ENCODE measurements around the gene FBXO28.
A peak's percentile ranks its signal among the peaks of the same experiment; 100 is the strongest.
"Not testable (repeated sequence)": the region's sequence is repeated elsewhere in the genome, so short reads cannot be mapped to it uniquely, and the experiment has no call there.

Gene FBXO28

DNA sequence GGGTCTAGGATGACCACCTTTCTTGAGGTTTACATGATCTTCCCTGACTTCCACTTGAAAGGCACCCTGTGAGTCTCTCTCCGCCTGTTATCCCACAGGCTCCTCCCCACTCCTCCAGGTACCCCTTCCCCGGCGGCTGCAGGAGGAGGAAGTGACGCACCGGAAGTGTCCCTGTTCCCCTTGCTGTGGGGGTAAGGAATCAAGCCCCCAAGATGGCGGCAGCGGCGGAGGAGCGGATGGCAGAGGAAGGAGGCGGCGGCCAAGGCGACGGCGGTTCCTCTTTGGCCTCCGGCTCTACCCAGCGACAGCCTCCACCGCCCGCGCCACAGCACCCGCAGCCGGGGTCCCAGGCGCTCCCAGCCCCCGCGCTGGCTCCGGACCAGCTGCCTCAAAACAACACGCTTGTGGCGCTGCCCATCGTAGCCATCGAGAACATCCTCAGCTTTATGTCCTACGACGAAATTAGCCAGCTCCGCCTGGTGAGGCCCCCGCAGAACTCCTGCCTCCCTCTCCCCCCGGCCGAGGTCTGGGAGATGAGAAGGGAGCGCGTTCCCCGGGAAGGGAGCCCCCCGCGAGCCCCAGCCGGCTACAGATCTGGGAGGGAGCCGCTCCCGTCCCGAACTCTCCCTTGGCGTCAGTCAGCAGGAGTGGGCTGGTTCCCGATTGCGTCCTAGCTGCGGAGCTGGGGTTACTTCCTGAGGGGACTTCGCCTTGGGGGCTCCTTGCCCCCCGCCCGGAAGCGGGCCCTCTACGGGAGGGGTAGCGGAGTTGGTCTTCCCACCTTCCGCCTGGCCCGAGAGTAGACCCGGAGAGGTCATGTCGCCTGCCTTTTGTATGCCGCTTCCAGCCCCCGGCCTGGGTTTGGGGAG, at the start of gene FBXO28:
FBXO28 (plus strand) TSS at position 194 of the 869 bp plus-strand sequence; CDS start at position 213, 19 bp downstream.
- Mint-ChIP-seq H3K4me1 (ENCODE audit: low read depth) (peaks cover 17% of the 10 kb centered on the region), H3K4me3 (peak within 1 kb of the TSS; percentile 85), H3K36me3 (ENCODE audit: low read depth) (peaks cover 3% of the 10 kb centered on the region), H3K9me3 (no peaks in the 10 kb centered on the region), H3K27me3 (ENCODE audit: low read depth) (peaks cover 20% of the 10 kb centered on the region), H3K27ac (peak within 1 kb of the TSS; percentile 89)
- peak; percentile 90 for DNase-seq (ENCODE audit: low spot score)

DNA sequence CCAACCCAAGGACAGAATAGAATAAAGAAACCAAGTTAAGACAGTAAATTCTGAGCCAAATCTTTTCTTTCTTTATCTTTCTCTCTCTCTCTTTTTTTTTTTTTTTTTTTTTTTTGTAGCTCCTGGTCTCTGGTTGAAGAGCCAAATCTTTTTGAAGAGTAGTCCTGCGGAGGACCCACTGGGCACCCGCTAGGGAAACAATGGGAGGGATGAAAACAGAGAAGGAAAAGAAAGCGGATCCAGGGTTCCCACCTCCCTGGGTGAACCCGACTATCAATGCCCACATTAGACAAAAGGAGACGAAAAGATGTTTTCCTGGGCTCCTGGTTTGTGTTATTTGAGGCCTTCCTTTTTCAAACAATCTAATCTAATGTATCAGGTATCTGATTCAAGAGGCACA, 49.8 kb upstream of the FBXO28 start:
- Mint-ChIP-seq H3K9me3 (no peaks in the 10 kb centered on the region), H3K27me3 (ENCODE audit: low read depth) (peaks cover 6% of the 10 kb centered on the region), H3K27ac (no peak overlapping the region), H3K4me3 (no peak overlapping the region), H3K4me1 (ENCODE audit: low read depth) (peaks cover 4% of the 10 kb centered on the region), H3K36me3 (ENCODE audit: low read depth) (no peaks in the 10 kb centered on the region)
- DNase-seq (ENCODE audit: low spot score), result no peak

- Mint-ChIP-seq H3K4me3 (no peak overlapping the region), H3K27me3 (ENCODE audit: low read depth) (peaks cover 7% of the 10 kb centered on the region), H3K27ac (no peak overlapping the region), H3K9me3 (no peaks in the 10 kb centered on the region), H3K4me1 (ENCODE audit: low read depth) (peaks cover 4% of the 10 kb centered on the region), H3K36me3 (ENCODE audit: low read depth) (no peaks in the 10 kb centered on the region)
- DNase-seq (ENCODE audit: low spot score), result no peak
These were observed 48.5 kb upstream of the FBXO28 start for GRCh38 chr1:224065455-224065854.

DNA sequence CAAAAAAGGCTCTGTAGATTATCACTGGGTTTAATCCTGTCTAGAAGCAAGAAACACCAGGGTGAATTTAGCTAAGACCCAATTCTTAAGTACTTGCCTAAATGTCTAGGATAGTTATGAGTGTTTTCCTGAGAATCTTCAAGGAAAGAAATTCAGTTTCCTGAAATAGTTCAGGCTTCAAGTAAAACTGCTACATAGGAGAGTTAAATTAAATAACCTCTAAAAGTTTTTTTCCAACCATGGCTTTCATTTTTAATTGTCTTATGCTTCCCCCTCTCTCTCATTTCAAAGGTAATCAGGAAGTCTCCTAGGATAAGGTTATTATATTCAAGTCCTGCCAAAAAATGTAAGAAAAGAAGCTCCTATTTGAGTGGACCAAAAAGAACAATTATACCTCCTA, 46.7 kb upstream of the FBXO28 start:
- peaks cover 11% of the 10 kb centered on the region for H3K27me3 Mint-ChIP-seq (ENCODE audit: low read depth)
- no peak overlapping the region for H3K4me3 Mint-ChIP-seq
- H3K36me3 Mint-ChIP-seq (ENCODE audit: low read depth), result no peaks in the 10 kb centered on the region
- H3K4me1 Mint-ChIP-seq (ENCODE audit: low read depth), result peaks cover 4% of the 10 kb centered on the region
- no peak for DNase-seq (ENCODE audit: low spot score)
- no peak overlapping the region for H3K27ac Mint-ChIP-seq
- H3K9me3 Mint-ChIP-seq, result no peaks in the 10 kb centered on the region

GRCh38 chr1:224067621-224068457, 46.1 kb upstream of the FBXO28 start:
- Mint-ChIP-seq H3K9me3 (no peaks in the 10 kb centered on the region), H3K36me3 (ENCODE audit: low read depth) (no peaks in the 10 kb centered on the region), H3K4me3 (no peak overlapping the region), H3K27me3 (ENCODE audit: low read depth) (peaks cover 17% of the 10 kb centered on the region), H3K27ac (no peak overlapping the region), H3K4me1 (ENCODE audit: low read depth) (peaks cover 4% of the 10 kb centered on the region)
- DNase-seq (ENCODE audit: low spot score), result no peak

GRCh38 chr1:224068458-224069072, 45.3 kb upstream of the FBXO28 start:
- no peak for DNase-seq (ENCODE audit: low spot score)

GRCh38 chr1:224069138-224069537, 44.8 kb upstream of the FBXO28 start:
- Mint-ChIP-seq H3K4me3 (no peak overlapping the region), H3K27ac (no peak overlapping the region), H3K27me3 (ENCODE audit: low read depth) (peaks cover 16% of the 10 kb centered on the region), H3K4me1 (ENCODE audit: low read depth) (peaks cover 4% of the 10 kb centered on the region), H3K9me3 (no peaks in the 10 kb centered on the region), H3K36me3 (ENCODE audit: low read depth) (no peaks in the 10 kb centered on the region)
- DNase-seq (ENCODE audit: low spot score), result no peak

More at GRCh38 chr1:224068458-224069072, 45.3 kb upstream of the FBXO28 start:
- Mint-ChIP-seq H3K4me1 (ENCODE audit: low read depth) (peaks cover 4% of the 10 kb centered on the region), H3K36me3 (ENCODE audit: low read depth) (no peaks in the 10 kb centered on the region), H3K4me3 (no peak overlapping the region), H3K27me3 (ENCODE audit: low read depth) (peaks cover 19% of the 10 kb centered on the region), H3K27ac (no peak overlapping the region), H3K9me3 (no peaks in the 10 kb centered on the region)

DNA sequence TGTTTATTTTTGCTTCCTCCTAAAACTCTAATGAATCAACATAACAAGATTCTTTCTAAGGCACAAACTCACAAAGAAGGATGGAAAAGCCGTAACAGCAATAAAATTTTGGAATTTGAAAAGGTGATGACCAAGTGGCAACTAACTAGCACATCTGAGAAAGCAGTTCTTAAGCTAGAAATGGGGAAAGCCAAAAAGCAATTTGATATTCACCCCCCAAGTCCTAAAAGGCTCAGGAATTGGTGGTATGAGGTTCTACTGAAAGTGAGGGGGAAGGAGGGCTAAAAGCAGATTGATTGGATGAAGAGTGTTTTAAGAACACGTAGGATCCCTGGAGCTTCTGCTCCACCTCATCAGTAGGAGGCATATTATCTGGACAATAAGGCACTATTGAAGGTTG, 43.4 kb upstream of the FBXO28 start:
- no peak for DNase-seq (ENCODE audit: low spot score)
- no peak overlapping the region for H3K4me3 Mint-ChIP-seq
- no peaks in the 10 kb centered on the region for H3K36me3 Mint-ChIP-seq (ENCODE audit: low read depth)
- H3K27me3 Mint-ChIP-seq (ENCODE audit: low read depth), result peaks cover 16% of the 10 kb centered on the region
- H3K27ac Mint-ChIP-seq, result no peak overlapping the region
- H3K9me3 Mint-ChIP-seq, result no peaks in the 10 kb centered on the region
- peaks cover 2% of the 10 kb centered on the region for H3K4me1 Mint-ChIP-seq (ENCODE audit: low read depth)

- Mint-ChIP-seq H3K4me3 (no peak overlapping the region), H3K36me3 (ENCODE audit: low read depth) (no peaks in the 10 kb centered on the region), H3K27ac (no peak overlapping the region), H3K9me3 (no peaks in the 10 kb centered on the region), H3K27me3 (ENCODE audit: low read depth) (peaks cover 17% of the 10 kb centered on the region), H3K4me1 (ENCODE audit: low read depth) (no peaks in the 10 kb centered on the region)
- no peak for DNase-seq (ENCODE audit: low spot score)
These were observed 37.5 kb upstream of the FBXO28 start for GRCh38 chr1:224076407-224076806.

- not testable (repeated sequence) for H3K27ac Mint-ChIP-seq; H3K4me3 Mint-ChIP-seq; H3K36me3 Mint-ChIP-seq (ENCODE audit: low read depth); H3K9me3 Mint-ChIP-seq; H3K4me1 Mint-ChIP-seq (ENCODE audit: low read depth); DNase-seq (ENCODE audit: low spot score); H3K27me3 Mint-ChIP-seq (ENCODE audit: low read depth)
These were observed 34.3 kb upstream of the FBXO28 start for GRCh38 chr1:224079644-224080043.

- Mint-ChIP-seq H3K36me3 (ENCODE audit: low read depth) (no peaks in the 10 kb centered on the region), H3K9me3 (no peaks in the 10 kb centered on the region), H3K27ac (no peak overlapping the region), H3K4me3 (no peak overlapping the region), H3K4me1 (ENCODE audit: low read depth) (no peaks in the 10 kb centered on the region), H3K27me3 (ENCODE audit: low read depth) (peaks cover 8% of the 10 kb centered on the region)
- DNase-seq (ENCODE audit: low spot score), result no peak
These were observed 33.7 kb upstream of the FBXO28 start for GRCh38 chr1:224080115-224080774.

DNA sequence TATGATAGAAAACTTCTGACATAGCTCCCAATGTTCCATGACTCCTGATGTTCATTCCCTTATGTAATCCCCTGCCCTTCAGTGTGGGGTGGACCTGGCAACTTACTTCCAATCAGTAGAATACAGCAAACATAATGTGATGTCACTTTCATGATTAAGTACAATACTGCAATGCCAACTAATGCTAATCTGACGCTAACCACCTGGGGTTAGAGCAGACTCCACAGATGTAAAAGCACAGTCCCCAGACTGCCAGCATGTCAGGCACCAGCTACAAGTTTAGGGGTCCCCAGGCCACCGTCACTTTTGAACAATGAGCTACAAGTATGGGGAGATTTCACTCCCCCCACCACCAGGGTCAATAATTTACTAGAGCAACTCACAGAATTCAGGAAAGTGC, 32.3 kb upstream of the FBXO28 start:
- H3K27ac Mint-ChIP-seq, result no peak overlapping the region
- no peak overlapping the region for H3K4me3 Mint-ChIP-seq

GRCh38 chr1:224082146-224082545, 31.8 kb upstream of the FBXO28 start:
- H3K27ac Mint-ChIP-seq, result no peak overlapping the region
- H3K27me3 Mint-ChIP-seq (ENCODE audit: low read depth), result peaks cover 9% of the 10 kb centered on the region
- no peak for DNase-seq (ENCODE audit: low spot score)
- no peaks in the 10 kb centered on the region for H3K36me3 Mint-ChIP-seq (ENCODE audit: low read depth)
- H3K4me3 Mint-ChIP-seq, result no peak overlapping the region
- no peaks in the 10 kb centered on the region for H3K9me3 Mint-ChIP-seq
- H3K4me1 Mint-ChIP-seq (ENCODE audit: low read depth), result no peaks in the 10 kb centered on the region

More for the DNA sequence above, 32.3 kb upstream of the FBXO28 start:
- DNase-seq (ENCODE audit: low spot score), result no peak
- Mint-ChIP-seq H3K36me3 (ENCODE audit: low read depth) (no peaks in the 10 kb centered on the region), H3K9me3 (no peaks in the 10 kb centered on the region), H3K27me3 (ENCODE audit: low read depth) (peaks cover 10% of the 10 kb centered on the region), H3K4me1 (ENCODE audit: low read depth) (no peaks in the 10 kb centered on the region)

All from T-helper 2 cell treated with Interferon-gamma antibody and Interleukin-4, amounts not matched to agents 5 μg/mL and 100 μg/mL, for 36 hours (primary cell).